ENCODE measurements around the gene MPPED1.

The MPPED1 gene

GRCh38 chr22:43541462-43542407, 129.9 kb downstream of the MPPED1 start:
- H3K9me3 ChIP-seq (ENCODE audit: severe bottlenecking): peaks cover 4% of the 10 kb centered on the region
- no peak overlapping the region for H3K4me3 ChIP-seq (ENCODE audit: low read depth, low read length)
- no peaks in the 10 kb centered on the region for H3K27me3 ChIP-seq (ENCODE audit: insufficient read depth, low read depth, severe bottlenecking)
- H3K36me3 ChIP-seq: no peaks in the 10 kb centered on the region
- no peak overlapping the region for H3K27ac ChIP-seq
- no peak for TF ChIP-seq CTCF (IDR thresholded peaks at IDR 0.05; ENCODE audit: low read depth, low read length)
- DNase-seq: no peak

- no peak for TF ChIP-seq CTCF (IDR thresholded peaks at IDR 0.05; ENCODE audit: low read depth, low read length)
- Histone ChIP-seq H3K27me3 (ENCODE audit: insufficient read depth, low read depth, severe bottlenecking) (no peaks in the 10 kb centered on the region), H3K9me3 (ENCODE audit: severe bottlenecking) (no peaks in the 10 kb centered on the region), H3K36me3 (no peaks in the 10 kb centered on the region), H3K27ac (no peak overlapping the region), H3K4me3 (ENCODE audit: low read depth, low read length) (no peak overlapping the region)
- DNase-seq: no peak
These were observed 131.1 kb downstream of the MPPED1 start for GRCh38 chr22:43542681-43543521.

- no peak overlapping the region for H3K27ac ChIP-seq
- no peaks in the 10 kb centered on the region for H3K9me3 ChIP-seq (ENCODE audit: severe bottlenecking)
- DNase-seq: no peak
- H3K27me3 ChIP-seq (ENCODE audit: insufficient read depth, low read depth, severe bottlenecking): no peaks in the 10 kb centered on the region
- H3K36me3 ChIP-seq: no peaks in the 10 kb centered on the region
- no peak overlapping the region for H3K4me3 ChIP-seq (ENCODE audit: low read depth, low read length)
- TF ChIP-seq CTCF (IDR thresholded peaks at IDR 0.05; ENCODE audit: low read depth, low read length): no peak
These were observed 131.9 kb downstream of the MPPED1 start for GRCh38 chr22:43543522-43544288.

GRCh38 chr22:43544289-43544673, 132.5 kb downstream of the MPPED1 start:
- Histone ChIP-seq H3K36me3 (no peaks in the 10 kb centered on the region), H3K9me3 (ENCODE audit: severe bottlenecking) (no peaks in the 10 kb centered on the region), H3K27me3 (ENCODE audit: insufficient read depth, low read depth, severe bottlenecking) (no peaks in the 10 kb centered on the region), H3K4me3 (ENCODE audit: low read depth, low read length) (no peak overlapping the region), H3K27ac (no peak overlapping the region)
- DNase-seq: no peak
- no peak for TF ChIP-seq CTCF (IDR thresholded peaks at IDR 0.05; ENCODE audit: low read depth, low read length)

- no peaks in the 10 kb centered on the region for H3K9me3 ChIP-seq (ENCODE audit: severe bottlenecking)
- no peaks in the 10 kb centered on the region for H3K36me3 ChIP-seq
- TF ChIP-seq CTCF (IDR thresholded peaks at IDR 0.05; ENCODE audit: low read depth, low read length): no peak
- no peak for DNase-seq
- no peaks in the 10 kb centered on the region for H3K27me3 ChIP-seq (ENCODE audit: insufficient read depth, low read depth, severe bottlenecking)
- H3K27ac ChIP-seq: no peak overlapping the region
- no peak overlapping the region for H3K4me3 ChIP-seq (ENCODE audit: low read depth, low read length)
These were observed 134.4 kb downstream of the MPPED1 start for GRCh38 chr22:43546186-43546585.

Measured in WERI-Rb-1 (cell line).